HG02623 (cell line): ENCODE data around the gene RMI2.

Experiments used
- ATAC-seq: cut with Tn5 transposase; IDR thresholded peaks from one replicate; pipeline ENCODE4 v1.9.1; 2021; ENCODE audit warnings: moderate library complexity; ENCODE audit not compliant: unreplicated experiment

The RMI2 gene

GRCh38 chr16:11327277-11328171 lies 17.7 kb upstream of the RMI2 start:
- ATAC-seq: peak; percentile 39

DNA sequence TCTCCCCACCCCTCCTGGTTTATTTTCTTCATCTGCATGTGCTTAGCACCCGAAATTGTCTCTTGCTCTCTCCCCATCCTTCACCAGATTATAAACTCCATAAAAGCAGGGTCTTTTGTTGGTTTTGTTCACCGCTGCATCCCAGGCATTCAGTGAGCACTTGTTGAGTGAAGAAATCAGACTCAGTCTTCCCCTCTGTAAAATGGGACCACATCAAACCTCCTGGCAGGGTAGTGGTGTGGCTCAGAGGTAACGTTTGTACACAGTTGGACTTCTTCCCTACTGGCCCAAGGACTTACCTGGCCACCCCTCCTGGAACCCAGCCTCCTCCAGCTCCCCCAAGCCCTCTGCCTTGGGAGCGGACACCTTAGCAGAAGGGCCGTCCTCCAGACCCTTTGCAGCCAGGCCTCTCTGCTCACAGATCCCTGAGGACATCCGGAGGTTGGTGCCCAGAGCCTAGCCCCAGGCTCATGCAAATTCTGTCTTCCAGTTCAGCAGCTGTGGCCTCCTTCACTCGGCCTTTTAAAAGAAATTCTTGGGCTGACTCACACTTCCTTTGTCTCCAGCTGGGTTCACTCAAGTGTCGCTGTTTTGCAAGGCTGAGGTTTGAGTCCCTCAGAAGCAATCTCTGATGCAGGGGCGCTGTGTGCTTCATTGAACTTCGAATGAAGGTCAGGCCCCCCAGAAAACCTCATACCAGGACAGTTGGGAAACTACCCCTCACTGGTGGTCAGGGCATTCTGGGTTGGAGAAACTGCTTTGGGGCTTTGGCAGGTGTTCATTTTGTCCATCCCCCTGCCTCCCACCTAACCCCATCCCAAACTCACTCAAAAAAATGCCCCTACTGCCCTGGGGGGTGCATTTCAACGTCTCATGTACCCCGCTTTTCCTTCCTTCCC lies 16.8 kb upstream of the RMI2 start:
- ATAC-seq: peak; percentile 61

DNA sequence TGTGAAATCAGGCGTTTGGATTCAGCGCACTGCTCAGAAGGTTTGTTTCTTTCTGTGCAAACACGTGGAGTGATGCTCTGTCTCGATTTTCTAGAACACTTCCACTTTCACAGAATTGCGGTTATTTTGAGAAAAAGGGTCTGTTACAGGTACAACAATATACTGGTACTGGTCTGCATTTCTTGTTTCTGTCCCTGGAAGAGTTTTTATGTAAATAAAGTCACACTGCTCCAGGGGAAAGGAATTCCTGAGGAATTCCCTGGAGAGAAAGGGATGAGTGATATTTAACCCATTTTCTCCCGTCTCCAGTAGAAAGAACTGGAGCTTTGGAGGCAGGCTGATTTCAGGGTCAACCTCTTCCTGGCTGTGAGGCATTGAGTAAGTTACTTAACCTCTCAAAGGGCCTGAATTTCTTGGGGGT lies 16.2 kb upstream of the RMI2 start:
- ATAC-seq: no peak

GRCh38 chr16:11329891-11330290 lies 15.4 kb upstream of the RMI2 start:
- no peak for ATAC-seq

- ATAC-seq: no peak
Observed at GRCh38 chr16:11330526-11331237, 14.6 kb upstream of the RMI2 start.

DNA sequence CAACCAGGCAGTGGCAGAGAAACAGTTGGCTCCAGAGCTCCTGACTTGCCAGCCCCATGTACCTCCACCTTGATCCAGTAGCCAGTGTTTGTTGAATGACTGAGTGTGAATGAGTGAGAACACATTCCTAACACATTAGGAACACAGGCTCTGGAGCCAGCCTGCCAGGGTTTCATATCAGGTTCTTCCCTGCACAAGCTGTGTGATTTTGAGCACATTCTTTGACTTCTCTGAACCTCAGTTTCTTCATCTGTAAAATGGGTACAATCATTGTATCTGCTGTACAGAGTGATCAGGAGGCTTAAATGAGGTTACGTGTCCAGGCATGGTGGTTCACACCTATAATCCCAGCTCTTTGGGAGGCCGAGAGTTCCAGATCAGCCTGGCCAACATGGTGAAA lies 13.3 kb upstream of the RMI2 start:
- ATAC-seq: no peak

DNA sequence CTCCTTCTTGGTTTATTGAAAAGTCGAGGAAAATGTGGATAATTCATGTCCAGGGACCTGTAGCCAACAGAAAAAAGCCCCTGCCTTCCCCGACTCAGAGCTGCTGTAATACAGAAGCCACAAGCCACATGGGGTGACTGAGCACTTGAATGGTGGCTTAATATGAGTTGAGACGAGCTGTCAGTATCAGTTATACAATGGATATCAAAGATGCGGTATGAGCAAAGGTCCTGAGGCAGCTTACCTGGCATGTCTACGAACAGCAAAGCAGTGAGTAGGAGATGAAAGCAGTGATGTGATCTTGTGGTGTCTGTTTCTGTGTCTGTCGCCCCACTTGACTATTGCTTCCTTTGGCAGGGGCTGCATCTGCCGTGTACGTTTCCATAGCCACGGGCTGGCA lies 12.2 kb upstream of the RMI2 start:
- ATAC-seq: no peak

- ATAC-seq: no peak
Observed at GRCh38 chr16:11333702-11334101, 11.6 kb upstream of the RMI2 start.

DNA sequence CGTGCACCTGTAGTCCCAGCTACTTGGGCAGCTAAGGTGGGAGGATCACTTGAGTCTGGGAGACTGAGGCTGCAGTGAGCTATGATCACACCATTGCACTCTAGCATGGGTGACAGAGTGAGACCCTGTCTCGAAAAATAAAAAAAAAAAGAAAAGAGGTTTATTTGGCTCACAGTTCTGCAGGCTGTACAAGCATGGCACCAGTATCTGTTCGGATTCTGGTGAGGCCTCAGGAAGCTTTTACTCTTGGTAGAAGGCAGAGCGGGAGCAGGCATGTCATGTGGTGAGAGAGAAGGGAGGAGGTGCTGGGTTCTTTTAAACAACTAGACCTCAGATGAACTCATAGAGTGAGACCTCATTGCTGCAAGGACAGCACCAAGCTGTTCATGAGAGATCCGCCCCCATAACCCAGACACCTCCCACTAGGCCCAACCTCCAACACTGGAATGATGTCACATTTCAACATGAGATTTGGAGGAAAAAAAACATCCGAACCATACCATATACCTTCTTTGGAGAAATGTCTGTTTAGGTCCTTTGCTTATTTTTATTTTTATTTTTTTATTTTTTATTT lies 10.3 kb upstream of the RMI2 start:
- ATAC-seq: no peak

- no peak for ATAC-seq
Observed at GRCh38 chr16:11339075-11339474, 6.2 kb upstream of the RMI2 start.

GRCh38 chr16:11340710-11341109 lies 4.5 kb upstream of the RMI2 start:
- ATAC-seq: no peak

GRCh38 chr16:11341371-11341770 lies 3.9 kb upstream of the RMI2 start:
- ATAC-seq: no peak

GRCh38 chr16:11342021-11342855 lies 3.0 kb upstream of the RMI2 start:
- ATAC-seq: no peak

DNA sequence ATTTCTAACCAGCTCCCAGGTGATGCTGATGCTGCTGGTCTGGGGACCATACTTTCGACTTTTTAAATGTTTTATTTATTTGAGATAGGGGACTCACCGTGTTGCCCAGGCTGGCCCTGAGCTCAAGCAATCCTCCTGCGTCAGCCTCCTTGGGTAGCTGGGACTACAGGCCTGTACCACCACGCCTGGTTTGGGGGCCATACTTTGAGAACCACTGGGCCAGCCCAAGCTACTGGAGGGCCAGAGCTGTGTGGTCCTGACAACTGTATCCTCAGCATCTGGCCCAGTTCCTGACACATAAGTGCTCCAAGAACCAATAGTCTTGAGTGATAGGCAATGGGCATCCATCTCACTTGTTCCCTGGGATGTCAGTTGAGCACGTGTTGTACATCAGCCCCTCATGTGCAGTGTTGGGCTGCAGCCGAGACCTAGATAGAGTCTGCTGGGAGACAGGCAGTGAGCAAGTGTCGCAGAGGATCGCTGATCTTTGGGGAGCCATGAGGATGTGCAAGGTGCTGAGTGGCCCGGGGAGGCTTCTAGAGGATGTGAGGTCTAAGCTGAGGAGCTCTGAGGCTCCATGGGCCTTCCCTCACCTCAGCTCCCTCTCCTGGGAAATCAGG lies 1.6 kb downstream of the RMI2 start:
- ATAC-seq: no peak

DNA sequence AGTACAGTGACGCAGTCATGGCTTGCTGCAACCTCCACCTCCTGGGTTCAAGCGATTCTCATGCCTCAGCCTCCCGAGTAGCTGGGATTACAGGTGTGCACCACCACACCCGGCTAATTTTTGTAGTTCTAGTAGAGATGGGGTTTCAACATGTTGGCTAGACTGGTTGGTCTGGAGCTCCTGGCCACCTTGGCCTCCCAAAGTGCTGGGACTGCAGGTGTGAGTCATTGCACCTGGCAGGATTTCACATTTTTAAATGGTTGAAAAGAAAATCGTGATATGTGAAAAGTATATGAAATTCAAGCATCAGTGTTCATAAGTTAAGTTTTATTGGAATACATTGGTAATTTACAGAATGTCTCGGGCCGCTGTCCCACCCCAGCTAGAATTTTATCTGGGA lies 2.6 kb downstream of the RMI2 start:
- no peak for ATAC-seq

DNA sequence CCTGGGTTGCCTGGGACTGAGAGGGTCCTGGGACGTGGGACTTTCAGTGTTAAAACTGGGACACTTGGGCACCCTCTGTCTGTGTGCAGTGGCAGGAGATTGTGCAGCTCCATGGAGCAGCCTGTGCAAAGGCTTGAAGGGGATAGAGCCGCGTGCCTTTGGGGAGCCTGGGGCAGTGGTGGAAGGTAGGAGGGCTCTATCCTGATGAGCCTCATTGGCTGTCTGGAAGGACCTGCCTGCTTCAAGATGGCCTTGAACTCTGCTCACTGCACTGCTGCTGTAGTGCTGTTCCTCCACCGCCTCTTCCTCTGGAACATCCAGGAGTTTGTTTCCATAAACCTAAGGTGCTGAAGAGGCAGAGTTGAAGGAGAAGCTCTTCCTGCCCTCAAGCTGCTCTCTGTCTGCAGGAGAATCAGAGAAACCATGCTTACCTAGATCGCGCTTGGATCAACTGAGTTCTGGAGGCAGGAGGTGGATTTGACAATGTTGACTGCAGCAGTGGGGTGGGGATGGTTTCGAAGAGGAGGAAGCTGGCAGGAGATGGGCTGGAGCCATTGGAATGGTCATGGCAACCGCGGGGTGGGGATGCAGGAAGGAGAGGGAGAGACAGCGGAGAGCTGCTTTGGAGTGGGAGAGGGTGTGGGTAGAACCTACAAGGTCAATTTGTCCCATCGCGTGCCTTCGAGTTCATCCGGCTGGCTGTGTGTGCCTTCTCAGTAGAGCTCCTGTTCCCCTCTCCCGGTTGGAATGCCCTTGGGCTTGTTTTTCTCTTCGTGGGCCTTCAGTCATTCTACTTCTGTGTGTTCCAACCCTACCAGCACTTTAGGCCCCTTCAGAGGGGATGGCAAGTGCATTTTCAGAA lies 3.7 kb downstream of the RMI2 start:
- no peak for ATAC-seq

- ATAC-seq: no peak
Observed at GRCh38 chr16:11349599-11350276, 4.5 kb downstream of the RMI2 start.

DNA sequence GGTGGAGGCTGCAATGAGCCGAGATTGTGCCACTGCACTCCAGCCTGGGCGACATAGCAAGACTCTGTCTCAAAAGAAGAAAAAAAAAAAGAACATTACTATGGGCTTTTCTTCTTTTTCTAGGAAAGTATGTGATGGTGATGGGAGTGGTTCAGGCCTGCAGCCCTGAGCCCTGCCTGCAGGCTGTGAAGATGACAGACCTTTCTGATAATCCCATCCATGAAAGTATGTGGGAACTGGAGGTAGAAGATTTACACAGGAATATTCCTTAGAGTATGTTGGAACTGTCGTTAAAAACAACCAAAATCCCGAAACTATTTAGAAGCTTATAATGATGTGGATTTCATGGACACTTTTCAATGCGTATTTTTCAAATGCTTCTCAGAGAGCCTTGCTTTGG lies 5.3 kb downstream of the RMI2 start:
- ATAC-seq: no peak
